Stimulated activated effector memory CD8-positive, alpha-beta T cell treated with anti-CD3 and anti-CD28 coated beads, Interleukin-12 subunit alpha, Interleukin-12 subunit beta, amount 100 ng/mL, for 72 hours (primary cell): ENCODE results near the gene FOS.
"Not testable (repeated sequence)": the region's sequence is repeated elsewhere in the genome, so short reads cannot be mapped to it uniquely, and the experiment has no call there.

Experiments
- ATAC-seq: fragments of 150-1000 bp; cut with Tn5 transposase; 2 replicates; pipeline ENCODE4 v1.10.0; 2021
- DNase-seq, 2 donors: peaks; one replicate each; pipeline ENCODE4 v3.0.0; 2021 to 2022; ENCODE audit warnings: low spot score in 2 of 2
- H3K27ac Mint-ChIP-seq: one replicate; pipeline ENCODE4 v1.8.0; 2022; ENCODE audit warnings: mild to moderate bottlenecking, mixed read lengths
- H3K36me3 Mint-ChIP-seq: one replicate; pipeline ENCODE4 v1.8.0; 2022; ENCODE audit warnings: mild to moderate bottlenecking, mixed read lengths
- H3K4me1 Mint-ChIP-seq: one replicate; pipeline ENCODE4 v1.8.0; 2022; ENCODE audit warnings: mixed read lengths
- H3K4me3 Mint-ChIP-seq: one replicate; pipeline ENCODE4 v1.8.0; 2022; ENCODE audit warnings: mild to moderate bottlenecking, mixed read lengths
- H3K9me3 Mint-ChIP-seq: one replicate; pipeline ENCODE4 v1.8.0; 2022; ENCODE audit warnings: mixed read lengths

FOS gene

GRCh38 chr14:75279763-75280290, 1.2 kb downstream of the FOS start:
- ATAC-seq: no peak
- H3K27ac Mint-ChIP-seq: peak overlapping the region; percentile 98
- no peaks in the 10 kb centered on the region for H3K9me3 Mint-ChIP-seq
- H3K4me1 Mint-ChIP-seq: peaks cover 49% of the 10 kb centered on the region
- H3K36me3 Mint-ChIP-seq: peaks cover 51% of the 10 kb centered on the region
- DNase-seq: no peak
- H3K4me3 Mint-ChIP-seq: peak overlapping the region; percentile 92

DNA sequence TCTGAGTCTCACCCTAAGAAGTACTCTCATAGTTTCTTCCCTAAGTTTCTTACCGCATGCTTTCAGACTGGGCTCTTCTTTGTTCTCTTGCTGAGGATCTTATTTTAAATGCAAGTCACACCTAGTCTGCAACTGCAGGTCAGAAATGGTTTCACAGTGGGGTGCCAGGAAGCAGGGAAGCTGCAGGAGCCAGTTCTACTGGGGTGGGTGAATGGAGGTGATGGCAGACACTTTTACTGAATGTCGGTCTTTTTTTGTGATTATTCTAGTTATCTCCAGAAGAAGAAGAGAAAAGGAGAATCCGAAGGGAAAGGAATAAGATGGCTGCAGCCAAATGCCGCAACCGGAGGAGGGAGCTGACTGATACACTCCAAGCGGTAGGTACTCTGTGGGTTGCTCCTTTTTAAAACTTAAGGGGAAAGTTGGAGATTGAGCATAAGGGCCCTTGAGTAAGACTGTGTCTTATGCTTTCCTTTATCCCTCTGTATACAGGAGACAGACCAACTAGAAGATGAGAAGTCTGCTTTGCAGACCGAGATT, 1.7 kb downstream of the FOS start:
- Mint-ChIP-seq H3K4me3 (peak overlapping the region; percentile 92), H3K4me1 (peaks cover 44% of the 10 kb centered on the region), H3K9me3 (no peaks in the 10 kb centered on the region), H3K27ac (peak overlapping the region; percentile 98), H3K36me3 (peaks cover 51% of the 10 kb centered on the region)
- ATAC-seq (no peak), DNase-seq (no peak)

- no peaks in the 10 kb centered on the region for H3K9me3 Mint-ChIP-seq
- peak overlapping the region; percentile 92 for H3K4me3 Mint-ChIP-seq
Measured at GRCh38 chr14:75280831-75281653, 2.4 kb downstream of the FOS start.

GRCh38 chr14:75281654-75282019, 3.0 kb downstream of the FOS start:
- ATAC-seq: no peak

More at GRCh38 chr14:75280831-75281653, 2.4 kb downstream of the FOS start:
- DNase-seq: no peak
- peak overlapping the region; percentile 71 for H3K27ac Mint-ChIP-seq
- ATAC-seq: no peak
- H3K4me1 Mint-ChIP-seq: peaks cover 39% of the 10 kb centered on the region
- H3K36me3 Mint-ChIP-seq: peaks cover 51% of the 10 kb centered on the region

DNA sequence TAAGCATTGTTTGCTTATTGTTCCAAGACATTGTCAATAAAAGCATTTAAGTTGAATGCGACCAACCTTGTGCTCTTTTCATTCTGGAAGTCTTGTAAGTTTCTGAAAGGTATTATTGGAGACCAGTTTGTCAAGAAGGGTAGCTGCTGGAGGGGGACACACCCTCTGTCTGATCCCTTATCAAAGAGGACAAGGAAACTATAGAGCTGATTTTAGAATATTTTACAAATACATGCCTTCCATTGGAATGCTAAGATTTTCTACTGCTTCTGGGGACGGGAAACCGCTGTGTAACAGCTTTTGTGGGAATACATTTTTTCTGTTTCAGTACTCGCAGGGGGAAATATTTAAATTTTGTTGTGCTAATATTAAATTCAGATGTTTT, 3.5 kb downstream of the FOS start:
- Mint-ChIP-seq H3K9me3 (no peaks in the 10 kb centered on the region), H3K27ac (no peak overlapping the region), H3K36me3 (peaks cover 51% of the 10 kb centered on the region), H3K4me1 (peaks cover 39% of the 10 kb centered on the region), H3K4me3 (no peak overlapping the region)
- no peak for DNase-seq
- ATAC-seq: no peak

More at GRCh38 chr14:75281654-75282019, 3.0 kb downstream of the FOS start:
- Mint-ChIP-seq H3K27ac (peak overlapping the region; percentile 71), H3K36me3 (peaks cover 51% of the 10 kb centered on the region), H3K9me3 (no peaks in the 10 kb centered on the region), H3K4me3 (peak overlapping the region; percentile 25), H3K4me1 (peaks cover 39% of the 10 kb centered on the region)
- DNase-seq: no peak

DNA sequence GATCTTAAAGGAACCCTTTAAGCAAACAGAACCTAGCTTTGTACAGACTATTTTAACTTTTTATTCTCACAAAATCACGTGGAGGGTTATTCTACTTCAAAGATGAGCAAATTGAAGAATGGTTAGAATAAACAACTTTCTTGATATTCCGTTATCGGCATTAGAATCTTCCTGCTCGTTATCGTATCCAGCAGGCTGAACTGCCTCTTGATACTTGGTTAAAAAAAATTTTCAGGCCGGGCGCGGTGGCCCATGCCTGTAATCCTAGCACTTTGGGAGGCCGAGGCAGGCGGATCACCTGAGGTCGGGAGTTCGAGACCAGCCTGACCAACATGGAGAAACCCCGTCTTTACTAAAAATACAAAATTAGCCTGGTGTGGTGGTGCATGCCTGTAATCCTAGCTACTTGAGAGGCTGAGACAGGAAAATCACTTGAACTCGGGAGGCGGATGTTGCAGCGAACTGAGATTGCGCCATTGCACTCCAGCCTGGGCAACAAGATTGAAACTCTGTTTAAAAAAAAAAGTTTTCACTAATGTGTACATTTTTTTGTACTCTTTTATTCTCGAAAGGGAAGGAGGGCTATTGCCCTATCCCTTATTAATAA, 4.0 kb downstream of the FOS start:
- Mint-ChIP-seq H3K36me3 (peaks cover 47% of the 10 kb centered on the region), H3K4me1 (peaks cover 36% of the 10 kb centered on the region)
- not testable (repeated sequence) for H3K9me3 Mint-ChIP-seq, H3K4me3 Mint-ChIP-seq, ATAC-seq, H3K27ac Mint-ChIP-seq, DNase-seq

GRCh38 chr14:75283162-75283832, 4.7 kb downstream of the FOS start:
- H3K27ac Mint-ChIP-seq: no peak overlapping the region
- no peaks in the 10 kb centered on the region for H3K9me3 Mint-ChIP-seq
- ATAC-seq: no peak
- H3K4me3 Mint-ChIP-seq: no peak overlapping the region
- no peak for DNase-seq
- peaks cover 43% of the 10 kb centered on the region for H3K36me3 Mint-ChIP-seq
- H3K4me1 Mint-ChIP-seq: peaks cover 30% of the 10 kb centered on the region

DNA sequence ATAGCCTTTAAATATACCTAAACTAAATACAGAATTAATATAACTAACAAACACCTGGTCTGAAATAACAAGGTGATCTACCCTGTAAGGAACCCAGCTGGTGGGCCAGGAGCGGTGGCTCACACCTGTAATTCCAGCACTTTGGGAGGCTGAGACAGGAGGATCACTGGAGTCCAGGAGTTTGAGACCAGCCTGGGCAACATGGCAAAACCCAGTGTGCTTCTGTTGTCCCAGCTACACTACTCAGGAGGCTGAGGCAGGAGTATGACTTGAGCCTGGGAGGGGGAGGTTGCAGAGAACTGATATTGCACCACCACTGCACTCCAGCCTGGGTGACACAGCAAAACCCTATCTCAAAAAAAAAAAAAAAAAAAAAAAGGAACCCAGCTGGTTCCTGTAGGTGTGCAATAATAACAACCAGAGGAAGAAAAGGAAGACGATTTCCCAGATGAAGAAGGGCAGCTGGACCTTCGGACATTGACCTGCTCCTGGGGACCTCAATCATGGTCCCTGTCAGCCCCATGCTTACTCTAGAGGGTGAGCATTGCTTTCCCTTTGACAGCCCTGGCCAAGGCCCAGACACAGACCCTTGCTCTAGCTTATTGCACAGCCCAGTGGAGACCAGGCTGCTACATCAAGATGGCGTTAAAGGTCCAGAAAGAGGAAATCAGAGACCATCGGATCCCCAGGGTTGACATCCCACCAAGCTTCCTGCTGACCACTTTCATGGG, 5.4 kb downstream of the FOS start:
- H3K4me3 Mint-ChIP-seq: no peak overlapping the region
- ATAC-seq: no peak

DNA sequence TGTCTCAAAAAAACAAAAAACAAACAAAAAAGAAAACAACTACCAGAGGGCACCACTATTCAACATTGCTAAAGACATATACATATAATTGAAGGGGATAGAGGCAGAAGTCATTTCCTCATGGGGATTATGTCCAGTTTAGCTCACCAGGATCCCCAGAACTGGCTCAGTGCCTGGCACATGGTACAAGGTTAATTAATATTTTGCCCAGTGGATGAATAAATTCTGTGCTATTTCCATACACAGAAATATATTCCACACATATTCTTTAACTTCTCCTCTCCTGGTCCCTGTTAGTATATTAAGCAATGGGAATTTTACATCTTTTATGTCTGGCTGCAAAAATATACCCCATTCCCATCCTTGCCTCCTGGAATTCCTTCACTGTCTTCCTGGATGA, 6.7 kb downstream of the FOS start:
- DNase-seq (no peak), ATAC-seq (no peak)
- peaks cover 23% of the 10 kb centered on the region for H3K36me3 Mint-ChIP-seq
- H3K4me3 Mint-ChIP-seq: no peak overlapping the region
- no peak overlapping the region for H3K27ac Mint-ChIP-seq
- H3K9me3 Mint-ChIP-seq: no peaks in the 10 kb centered on the region
- H3K4me1 Mint-ChIP-seq: peaks cover 14% of the 10 kb centered on the region

More for the DNA sequence above, 5.4 kb downstream of the FOS start:
- H3K9me3 Mint-ChIP-seq: no peaks in the 10 kb centered on the region
- no peak overlapping the region for H3K27ac Mint-ChIP-seq
- DNase-seq: no peak
- peaks cover 28% of the 10 kb centered on the region for H3K4me1 Mint-ChIP-seq
- H3K36me3 Mint-ChIP-seq: peaks cover 36% of the 10 kb centered on the region

DNA sequence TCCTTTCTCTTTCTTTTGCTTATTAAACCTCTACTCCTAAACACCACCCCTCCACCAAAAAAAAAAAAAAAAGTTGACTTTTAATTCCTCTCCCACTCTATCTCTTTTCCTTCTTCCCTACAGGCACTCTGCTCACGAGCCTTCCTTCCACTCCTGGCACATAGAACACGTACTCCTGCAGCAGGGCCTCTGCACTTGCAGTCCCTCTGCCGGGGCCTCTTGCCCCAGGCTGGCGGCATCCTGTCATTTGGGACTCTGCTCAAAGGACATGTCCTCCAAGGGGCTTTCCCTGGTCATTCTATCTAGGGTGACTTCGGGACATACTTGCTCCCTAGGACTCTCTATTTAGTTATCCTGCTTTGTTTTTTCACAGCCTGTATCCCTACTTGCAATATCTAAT, 7.7 kb downstream of the FOS start:
- DNase-seq: no peak
- peaks cover 5% of the 10 kb centered on the region for H3K4me1 Mint-ChIP-seq
- H3K9me3 Mint-ChIP-seq: no peaks in the 10 kb centered on the region
- H3K4me3 Mint-ChIP-seq: no peak overlapping the region
- H3K36me3 Mint-ChIP-seq: peaks cover 13% of the 10 kb centered on the region
- H3K27ac Mint-ChIP-seq: no peak overlapping the region
- no peak for ATAC-seq

GRCh38 chr14:75289840-75290388, 11.3 kb downstream of the FOS start:
- H3K9me3 Mint-ChIP-seq: no peaks in the 10 kb centered on the region
- ATAC-seq: no peak
- no peaks in the 10 kb centered on the region for H3K36me3 Mint-ChIP-seq
- no peaks in the 10 kb centered on the region for H3K4me1 Mint-ChIP-seq
- H3K4me3 Mint-ChIP-seq: no peak overlapping the region
- no peak for DNase-seq
- peak overlapping the region; percentile 32 for H3K27ac Mint-ChIP-seq

DNA sequence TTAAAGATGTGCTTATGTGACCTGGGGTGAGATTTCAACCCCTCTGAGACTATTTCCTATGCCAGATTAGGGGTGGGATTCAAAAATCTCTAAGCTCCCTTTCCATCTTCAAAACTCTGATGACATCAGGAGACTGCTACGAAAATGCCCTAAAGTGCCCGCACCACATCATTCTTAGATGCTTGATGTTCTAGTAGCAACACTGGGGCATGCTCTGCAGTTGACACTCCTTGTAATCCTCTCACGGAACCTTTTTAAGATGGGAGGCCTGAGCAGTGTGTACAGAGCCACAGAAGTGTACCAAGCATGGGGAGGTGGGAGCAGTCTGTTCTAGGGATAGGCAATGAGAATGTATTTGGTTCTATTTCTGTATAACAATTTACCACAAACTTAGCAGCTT, 12.2 kb downstream of the FOS start:
- Mint-ChIP-seq H3K4me3 (no peak overlapping the region), H3K4me1 (peaks cover 5% of the 10 kb centered on the region), H3K9me3 (no peaks in the 10 kb centered on the region), H3K36me3 (no peaks in the 10 kb centered on the region), H3K27ac (no peak overlapping the region)
- DNase-seq (no peak), ATAC-seq (no peak)

DNA sequence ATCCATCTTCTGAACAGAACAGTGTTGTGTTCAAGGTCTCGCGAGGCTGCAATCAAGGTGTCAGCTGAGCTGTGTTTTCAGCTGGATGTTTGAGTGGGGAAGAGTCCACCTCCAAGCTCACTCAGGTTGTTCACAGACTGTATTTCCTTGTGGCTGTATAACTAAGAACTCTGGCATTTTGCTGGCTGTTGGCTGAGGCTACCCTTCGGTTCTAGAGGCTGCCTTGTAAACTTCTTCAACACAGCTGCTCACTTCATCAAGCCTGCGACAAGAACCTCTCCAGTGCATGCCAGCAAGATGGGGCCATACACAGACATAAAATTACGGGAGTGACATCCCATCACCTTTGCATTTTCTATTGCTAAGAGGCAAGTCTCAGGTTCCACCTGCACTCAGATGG, 12.7 kb downstream of the FOS start:
- H3K36me3 Mint-ChIP-seq: no peaks in the 10 kb centered on the region
- H3K27ac Mint-ChIP-seq: no peak overlapping the region
- no peak for DNase-seq
- peaks cover 10% of the 10 kb centered on the region for H3K4me1 Mint-ChIP-seq
- H3K4me3 Mint-ChIP-seq: no peak overlapping the region
- ATAC-seq: no peak
- no peaks in the 10 kb centered on the region for H3K9me3 Mint-ChIP-seq

GRCh38 chr14:75292101-75292563, 13.5 kb downstream of the FOS start:
- H3K4me1 Mint-ChIP-seq: peaks cover 12% of the 10 kb centered on the region
- no peaks in the 10 kb centered on the region for H3K36me3 Mint-ChIP-seq
- DNase-seq (no peak), ATAC-seq (no peak)
- no peak overlapping the region for H3K27ac Mint-ChIP-seq
- no peak overlapping the region for H3K4me3 Mint-ChIP-seq
- no peaks in the 10 kb centered on the region for H3K9me3 Mint-ChIP-seq
